Muscle of arm (tissue), 12 donors: ENCODE data around the gene TIMM17A. TPM values are rescaled to one million over a fixed set of nuclear protein-coding genes. Genes with fewer than 3 reads are reported as not detected.
A peak's percentile ranks its signal among the peaks of the same experiment; 100 is the strongest.

ENCODE experiments used
- DNase-seq: peaks from one replicate; pipeline ENCODE4 v3.0.0-alpha.2; 2013
- polyA plus RNA-seq, 12 donors: library from polyadenylated mRNA; unstranded; fragments of 120-200 nt; gene quantifications; one replicate each; pipeline ENCODE4 v1.2.1, GENCODE V29; 2013; ENCODE audit not compliant: insufficient read length in 12 of 12

TIMM17A gene
- polyA plus RNA-seq, 12 donors: 29.6 to 56.5 (median 39.9) TPM; not detected in 1

DNA sequence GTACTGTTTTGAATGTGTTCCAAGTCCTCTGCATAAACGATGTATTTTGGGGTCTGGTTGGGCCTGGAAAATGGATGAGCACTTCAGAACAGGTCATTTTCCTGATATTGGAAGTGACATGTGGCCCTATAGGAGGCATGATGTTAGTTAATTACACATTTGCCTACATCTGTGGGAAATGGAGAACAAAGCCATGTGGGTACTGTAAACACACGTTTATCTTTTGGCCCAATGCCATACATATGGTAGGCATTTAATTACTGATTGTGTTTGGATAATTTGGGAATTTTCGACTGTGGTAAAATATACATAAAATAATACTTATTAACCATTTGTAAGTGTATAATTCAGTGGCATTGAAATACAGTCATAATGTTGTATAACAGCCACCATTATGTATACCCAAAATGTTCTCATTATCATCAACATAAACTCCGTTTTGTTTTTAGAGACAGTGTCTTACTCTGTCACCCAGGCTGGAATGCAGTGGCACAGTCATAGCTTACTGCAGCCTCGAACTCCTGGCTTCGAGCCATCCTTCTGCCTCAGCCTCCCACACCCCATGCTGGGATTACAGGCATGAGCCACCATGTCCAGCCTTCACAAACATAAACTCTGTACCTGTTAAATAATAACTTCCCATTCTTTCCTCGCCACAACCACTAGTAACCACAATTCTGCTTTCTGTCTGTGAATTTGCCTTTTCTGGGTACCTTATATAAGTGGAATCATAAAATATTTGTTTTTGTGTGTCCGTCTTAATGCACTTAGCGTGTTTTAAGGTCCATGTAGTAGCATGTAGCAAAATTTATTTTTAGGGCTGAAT lies 15.2 kb downstream of the TIMM17A start:
- DNase-seq: no peak

DNA sequence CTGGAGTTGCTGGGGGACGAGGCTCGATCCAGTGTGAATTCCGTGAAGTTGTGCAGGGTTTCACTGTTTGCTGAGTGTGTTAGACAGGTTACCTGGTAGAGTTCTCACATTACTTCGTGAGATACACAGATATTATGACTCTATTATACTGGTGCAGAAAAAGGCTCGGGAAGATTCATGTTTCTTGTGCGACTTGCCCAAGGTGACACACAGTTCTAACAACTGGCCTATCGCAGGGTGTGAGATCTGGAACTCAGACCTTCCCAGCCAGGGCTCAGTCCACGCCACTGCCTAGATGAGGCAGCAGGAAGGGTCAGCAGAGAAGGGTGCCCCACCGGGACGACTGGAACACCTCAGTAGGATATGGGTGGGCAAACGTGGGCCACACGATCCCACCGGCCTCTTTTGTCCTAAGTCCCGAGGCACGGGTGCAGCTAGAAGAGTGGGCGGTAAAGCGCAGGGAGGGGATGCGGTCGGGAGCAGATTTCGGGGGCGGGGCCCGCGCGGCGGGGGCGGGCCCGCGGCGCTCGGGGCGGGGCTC lies 26.8 kb downstream of the TIMM17A start:
- peak; percentile 51 for DNase-seq

DNA sequence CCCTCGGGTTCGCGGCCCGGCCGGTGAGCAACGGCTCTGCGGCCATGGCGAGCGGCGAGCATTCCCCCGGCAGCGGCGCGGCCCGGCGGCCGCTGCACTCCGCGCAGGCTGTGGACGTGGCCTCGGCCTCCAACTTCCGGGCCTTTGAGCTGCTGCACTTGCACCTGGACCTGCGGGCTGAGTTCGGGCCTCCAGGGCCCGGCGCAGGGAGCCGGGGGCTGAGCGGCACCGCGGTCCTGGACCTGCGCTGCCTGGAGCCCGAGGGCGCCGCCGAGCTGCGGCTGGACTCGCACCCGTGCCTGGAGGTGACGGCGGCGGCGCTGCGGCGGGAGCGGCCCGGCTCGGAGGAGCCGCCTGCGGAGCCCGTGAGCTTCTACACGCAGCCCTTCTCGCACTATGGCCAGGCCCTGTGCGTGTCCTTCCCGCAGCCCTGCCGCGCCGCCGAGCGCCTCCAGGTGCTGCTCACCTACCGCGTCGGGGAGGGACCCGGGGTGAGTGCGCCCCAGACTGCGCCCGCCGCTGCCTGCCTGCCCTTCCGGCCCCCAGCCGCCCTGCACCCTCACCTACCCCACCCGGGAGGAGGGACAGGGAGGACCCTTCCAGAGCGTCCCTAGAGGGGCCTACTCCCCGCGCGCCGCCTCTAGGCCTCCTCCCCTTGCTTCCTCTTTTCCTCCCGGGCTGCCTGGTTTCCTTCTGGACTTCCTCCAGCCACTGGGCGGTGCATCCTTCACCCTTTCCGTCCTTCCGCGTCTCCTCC lies 27.5 kb downstream of the TIMM17A start, which contains the start of gene RNPEP:
Gene RNPEP (plus strand): TSS at position 26 of the 757 bp plus-strand sequence. CDS start 19 bp downstream, at position 45.
- peak; percentile 66 for DNase-seq

DNA sequence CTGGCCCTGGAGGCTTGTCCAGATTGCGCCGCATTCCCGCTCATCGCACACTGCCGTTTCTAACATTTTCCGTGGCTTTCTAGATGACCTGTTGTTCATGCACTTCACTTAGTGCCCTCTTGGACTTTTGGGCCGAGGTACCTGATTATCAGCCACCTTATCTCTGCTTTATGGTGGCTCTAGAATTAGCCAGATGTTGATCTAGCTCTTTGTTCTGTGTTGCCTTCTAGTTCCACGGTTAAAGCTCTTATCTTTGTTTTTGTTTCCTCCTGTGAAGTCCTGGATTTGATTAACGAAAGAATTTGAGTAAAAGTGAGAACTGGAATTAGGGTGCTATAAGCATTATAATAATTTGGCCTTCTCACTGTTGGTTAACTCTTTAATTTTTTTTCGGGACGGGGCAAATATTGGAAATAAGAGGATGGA lies 28.1 kb downstream of the TIMM17A start:
- no peak for DNase-seq

DNA sequence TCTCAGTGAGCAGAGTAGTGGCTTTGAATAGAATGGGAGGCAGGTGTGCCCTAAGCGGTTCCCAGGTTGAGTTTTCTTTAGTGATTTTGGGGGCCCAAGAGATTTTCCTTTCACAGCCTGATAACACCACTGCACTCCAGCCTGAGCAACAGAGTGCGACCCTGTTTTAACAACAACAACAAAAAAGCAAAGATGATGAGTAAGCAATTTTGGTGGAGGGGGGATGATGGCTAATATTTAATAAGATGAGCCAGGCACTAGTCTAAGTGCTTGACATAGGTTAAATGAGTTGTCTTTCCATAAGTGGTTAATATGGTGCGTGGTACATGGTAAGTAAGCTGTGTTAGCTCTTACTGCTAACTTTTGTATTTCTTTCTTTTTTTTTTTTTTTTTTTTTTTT lies 29.1 kb downstream of the TIMM17A start:
- DNase-seq: no peak

DNA sequence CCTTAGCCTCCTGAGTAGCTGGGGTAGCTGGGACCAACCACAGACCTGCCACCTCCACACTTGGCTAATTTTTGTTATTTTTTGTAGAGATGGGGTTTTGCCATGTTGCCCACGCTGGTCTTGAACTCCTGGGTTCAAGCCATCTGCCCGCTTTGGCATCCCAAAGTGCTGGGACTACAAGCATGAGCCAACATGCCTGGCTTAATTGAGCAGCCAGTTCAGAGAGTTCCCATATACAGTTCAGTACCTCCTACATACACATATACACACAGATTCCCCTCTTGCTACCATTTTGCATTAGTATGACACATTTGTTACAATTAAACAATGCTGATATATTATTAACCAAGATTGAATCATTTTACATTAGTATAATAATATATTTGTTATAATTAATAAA lies 30.1 kb downstream of the TIMM17A start:
- no peak for DNase-seq

DNA sequence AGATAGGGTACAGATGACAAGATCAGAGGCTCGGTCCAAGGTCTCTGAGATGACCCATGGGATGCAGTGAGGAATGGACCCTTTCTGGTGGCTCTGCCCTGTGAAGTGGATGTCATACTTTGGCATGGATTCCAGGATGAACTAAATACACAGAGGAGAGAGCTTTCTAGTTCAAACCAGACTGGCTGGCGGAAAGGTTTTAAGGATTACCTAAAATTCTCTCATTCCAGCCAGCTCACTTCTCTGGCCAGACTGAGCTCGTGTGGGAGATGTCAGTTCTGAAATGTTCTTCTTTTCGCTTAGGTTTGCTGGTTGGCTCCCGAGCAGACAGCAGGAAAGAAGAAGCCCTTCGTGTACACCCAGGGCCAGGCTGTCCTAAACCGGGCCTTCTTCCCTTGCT lies 33.3 kb downstream of the TIMM17A start:
- no peak for DNase-seq

DNA sequence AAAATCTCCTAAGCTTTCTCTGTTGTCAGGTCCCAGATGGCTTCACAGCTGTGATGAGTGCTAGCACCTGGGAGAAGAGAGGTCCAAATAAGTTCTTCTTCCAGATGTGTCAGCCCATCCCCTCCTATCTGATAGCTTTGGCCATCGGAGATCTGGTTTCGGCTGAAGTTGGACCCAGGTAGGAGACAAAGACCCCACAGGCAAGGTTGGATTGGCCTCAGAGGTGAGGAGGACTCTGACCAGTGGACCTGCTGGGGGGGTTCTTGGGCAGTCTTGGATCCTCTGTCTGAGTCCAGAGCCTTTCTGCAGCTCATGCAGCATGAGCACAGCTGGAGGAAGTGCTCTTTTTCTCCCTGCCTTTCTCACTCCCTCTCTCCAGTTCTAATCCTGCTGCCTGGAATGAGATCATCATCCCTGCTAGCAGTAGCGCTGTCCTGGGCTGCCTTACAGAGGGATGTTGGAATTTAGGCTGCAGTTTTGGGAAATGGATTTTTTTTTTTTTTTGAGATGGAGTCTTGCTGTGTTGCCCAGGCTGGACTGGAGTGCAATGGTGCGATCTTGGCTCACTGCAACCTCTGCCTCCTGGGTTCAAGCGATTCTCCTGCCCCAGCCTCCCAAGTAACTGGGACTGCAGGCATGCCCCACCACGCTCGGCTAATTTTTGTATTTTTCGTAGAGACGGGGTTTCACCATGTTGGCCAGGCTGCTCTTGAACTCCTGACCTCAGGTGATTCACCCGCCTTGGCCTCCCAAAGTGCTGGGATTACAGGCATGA lies 34.2 kb downstream of the TIMM17A start:
- no peak for DNase-seq

DNA sequence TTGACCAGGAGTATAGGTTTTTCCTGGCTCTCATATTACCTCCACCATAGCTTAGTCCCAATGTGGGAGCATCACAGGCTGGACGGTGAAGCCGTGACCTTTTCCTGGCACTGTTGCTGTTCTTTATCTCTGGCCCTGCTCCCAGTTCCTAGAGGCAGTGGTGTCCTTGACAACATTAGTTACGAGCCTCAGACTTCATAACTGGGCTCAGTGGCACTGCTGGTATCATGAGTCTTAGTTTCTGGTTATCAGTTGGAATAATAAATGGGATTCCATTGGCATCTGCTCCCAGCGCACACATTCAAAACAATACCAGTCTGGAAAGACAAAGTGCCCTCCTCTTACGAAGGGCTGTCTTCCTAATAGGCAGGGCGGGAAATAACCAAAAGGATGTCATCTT lies 35.1 kb downstream of the TIMM17A start:
- no peak for DNase-seq

DNA sequence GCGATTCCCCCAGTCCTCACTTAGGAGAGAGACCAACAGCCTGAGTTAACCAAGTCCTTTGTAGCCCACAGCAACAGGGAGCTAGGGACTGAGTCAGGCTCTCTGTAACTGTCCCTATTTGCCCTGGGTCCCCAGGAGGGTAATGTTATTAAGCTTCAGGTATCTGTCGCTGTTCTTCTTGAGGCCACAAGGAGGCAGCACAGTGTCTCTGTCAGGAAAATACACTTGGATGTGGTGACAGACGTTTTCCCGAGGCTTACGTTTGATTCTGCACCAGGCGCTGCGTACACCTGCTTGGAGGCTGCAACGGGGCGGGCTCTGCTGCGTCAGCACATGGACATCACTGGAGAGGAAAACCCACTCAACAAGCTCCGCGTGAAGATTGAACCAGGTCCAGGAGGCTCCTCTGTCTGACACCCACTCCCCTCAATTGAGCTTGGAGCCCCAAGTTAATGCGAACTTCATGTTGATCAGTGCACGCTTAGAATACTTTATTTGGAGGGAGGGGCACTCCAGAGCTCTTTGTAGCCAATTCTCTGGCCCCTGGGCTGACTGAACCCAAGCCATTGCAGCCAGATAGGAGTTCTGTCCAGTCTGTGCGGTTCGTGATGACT lies 44.4 kb downstream of the TIMM17A start:
- DNase-seq: no peak

DNA sequence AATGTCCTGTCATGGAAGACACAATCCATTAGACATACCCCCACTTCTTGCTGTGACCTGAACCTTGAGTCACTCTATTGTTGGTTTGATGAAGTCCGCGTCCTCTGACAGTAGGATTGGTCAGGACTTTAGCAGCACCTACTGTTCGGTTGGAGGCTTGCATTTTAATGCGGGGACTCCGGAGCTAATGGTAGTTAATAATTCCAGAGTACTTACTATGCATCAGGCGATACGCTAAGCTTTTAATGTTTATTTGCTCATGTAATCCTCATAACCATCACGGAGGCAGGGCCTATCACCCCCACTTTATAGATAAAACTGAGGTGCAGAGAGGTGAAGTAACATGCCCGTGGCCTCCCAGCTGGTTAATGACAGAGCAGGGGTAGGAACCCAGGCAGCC lies 47.2 kb downstream of the TIMM17A start:
- DNase-seq: no peak

DNA sequence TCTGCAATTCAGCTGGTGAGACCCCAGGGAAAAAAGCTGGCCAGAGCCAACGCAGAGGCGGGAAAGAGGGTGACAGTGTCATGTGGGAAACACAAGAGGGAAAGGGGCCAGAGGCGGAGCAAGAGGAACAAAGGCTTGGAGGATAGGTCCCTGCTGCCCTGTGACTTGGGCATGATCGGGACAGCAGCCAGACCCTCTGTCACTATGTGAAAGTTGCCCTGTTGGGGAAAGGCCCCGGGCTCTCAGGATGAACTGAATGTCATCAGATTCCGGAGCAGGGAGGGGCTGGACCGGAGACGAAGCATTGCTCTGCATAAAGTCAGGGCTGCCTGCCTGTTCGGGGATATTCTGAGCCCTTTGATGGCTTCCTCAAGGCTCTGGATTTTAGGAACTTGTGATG lies 49.4 kb downstream of the TIMM17A start:
- DNase-seq: no peak

DNA sequence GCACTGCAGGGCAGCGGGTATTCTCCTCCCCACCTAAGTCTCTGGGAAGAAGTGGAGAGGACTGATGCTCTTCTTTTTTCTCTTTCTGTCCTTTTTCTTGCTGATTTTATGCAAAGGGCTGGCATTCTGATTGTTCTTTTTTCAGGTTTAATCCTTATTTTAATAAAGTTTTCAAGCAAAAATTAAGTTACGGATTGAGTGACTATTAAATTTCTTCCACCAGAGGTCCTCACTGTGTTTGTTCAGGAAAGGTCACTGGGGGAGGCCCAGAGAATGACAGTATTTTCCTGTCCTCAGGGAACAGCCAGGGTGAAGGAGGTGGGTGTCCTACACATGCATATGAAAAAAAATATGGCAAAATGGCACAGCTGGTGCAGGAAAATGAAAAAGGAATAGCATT lies 50.7 kb downstream of the TIMM17A start:
- DNase-seq: no peak

DNA sequence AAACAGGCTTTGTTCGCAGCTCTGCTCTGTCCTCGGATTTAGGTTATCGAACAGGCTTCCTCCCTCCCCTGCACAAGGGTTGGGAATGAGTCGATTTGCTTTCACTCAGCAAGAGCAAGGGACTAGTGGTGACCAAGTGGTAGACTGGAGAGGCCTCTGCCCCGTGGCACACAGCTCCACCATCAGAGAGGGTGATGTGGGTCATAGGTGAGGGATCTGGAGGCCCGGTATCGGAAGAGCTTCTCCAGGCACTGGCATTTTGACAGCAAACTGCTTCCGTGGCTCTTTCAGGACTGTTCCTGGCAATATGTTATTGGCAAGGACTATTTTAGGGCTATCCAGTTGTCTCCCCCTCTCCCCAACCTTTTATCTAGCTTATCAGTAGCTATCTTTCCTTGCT lies 52.0 kb downstream of the TIMM17A start:
- DNase-seq: no peak

DNA sequence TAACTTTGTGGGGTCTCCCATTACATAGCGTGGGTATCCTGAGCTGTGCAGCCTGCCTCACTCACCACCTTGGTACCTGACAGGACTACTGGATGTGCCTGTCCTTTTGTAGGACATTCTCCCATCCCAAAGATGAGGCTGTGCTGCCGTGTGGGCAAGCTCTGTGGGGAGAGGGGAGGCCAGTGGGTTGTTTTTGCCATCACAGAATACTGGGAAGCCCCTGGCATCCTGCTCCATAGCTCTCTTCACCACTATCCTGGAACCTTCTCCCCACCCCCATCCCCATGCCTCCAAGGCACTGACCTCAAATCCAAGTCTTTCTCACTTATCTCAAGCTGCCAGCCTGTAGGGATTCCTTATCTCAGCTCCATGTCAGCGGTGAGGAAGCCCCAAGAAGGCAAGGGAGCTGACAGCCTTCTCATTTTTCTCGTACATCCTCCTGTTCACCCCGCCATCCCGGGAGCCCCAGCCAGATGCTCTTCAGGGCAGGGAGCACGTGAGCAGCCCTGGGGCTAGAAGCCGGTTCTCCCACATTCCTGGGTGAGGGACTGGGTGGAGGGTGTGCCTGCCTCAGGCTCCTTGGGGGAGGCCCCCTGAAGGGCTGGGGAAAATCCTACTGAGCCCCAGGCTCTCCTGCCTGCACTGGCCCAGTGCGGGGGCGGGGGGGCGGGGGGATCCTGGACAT lies 52.6 kb downstream of the TIMM17A start:
- DNase-seq: no peak

DNA sequence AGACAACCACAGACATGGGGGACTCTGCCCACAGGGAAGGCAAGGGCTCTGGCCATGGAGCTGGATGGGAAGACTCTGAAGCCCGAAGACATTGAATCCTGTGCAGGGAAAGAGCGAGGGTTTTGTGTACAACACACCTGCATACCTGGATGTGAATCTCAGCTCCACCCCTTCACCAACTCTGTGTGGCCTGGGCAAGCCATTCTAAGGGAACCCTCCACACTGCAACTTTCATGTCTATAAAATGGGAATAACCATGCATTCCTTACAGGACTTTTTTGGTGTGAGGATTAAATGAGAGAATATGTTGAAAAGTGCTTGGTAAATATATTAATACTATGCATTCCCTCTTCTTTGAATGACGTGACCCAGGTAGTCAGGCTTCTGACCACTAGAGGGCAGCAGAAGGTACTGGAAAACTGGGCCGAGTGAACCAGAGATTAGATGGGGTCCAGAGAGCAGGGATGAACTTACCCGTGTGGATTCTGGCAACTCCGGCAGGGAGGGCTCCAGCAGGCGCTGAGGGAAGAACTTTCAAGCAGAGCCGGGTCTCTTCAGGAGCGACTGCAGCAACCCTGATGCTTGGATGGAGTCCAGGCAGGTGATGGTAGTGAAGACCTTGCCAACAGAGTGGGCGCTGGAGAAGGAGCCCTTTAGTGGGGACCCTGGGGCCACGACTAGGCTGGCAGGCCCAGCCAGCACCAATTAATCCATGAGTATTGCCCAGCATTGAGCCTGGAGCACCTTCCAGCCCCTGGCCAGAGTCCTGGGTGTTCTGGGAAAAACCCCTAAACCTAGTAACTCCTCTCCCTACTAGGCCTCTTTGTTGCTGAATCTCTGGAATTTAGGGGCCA lies 54.2 kb downstream of the TIMM17A start:
- DNase-seq: peak; percentile 86

DNA sequence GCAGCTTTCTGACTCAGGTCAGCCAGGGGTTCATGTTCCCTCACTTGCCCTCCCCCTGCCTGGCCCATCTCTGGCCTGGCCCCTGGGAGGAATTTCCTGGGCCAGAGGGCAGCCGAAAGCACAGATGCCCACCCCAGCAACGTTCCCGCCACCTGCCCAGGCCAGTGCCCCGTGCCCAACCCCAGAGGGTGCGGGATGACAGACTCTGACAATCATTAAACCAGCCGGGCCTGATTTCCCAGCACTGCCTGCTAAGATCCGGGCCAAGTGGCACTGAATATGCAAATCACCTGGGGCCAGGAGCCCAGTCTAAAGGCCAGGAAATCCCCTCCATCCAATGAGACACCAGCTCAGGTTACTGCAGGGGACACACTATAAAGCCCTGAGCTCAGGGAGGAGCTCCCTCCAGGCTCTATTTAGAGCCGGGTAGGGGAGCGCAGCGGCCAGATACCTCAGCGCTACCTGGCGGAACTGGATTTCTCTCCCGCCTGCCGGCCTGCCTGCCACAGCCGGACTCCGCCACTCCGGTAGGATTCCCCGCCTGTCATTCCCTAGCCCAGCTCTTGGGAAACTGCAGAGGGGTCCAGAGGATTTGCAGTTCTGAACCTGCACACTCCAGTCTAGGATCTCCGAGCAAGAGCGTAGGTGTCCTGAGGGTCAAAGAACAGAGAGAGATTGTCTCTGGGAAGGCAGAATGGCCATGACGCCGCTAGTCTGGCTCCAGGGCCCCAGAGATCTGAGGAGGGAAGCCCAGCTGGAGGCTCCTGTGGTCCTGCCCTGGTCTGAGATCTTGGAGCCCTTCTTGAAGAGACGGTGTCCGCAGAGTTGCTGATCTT lies 55.1 kb downstream of the TIMM17A start, which contains the start of gene ELF3:
Gene ELF3 (plus strand): TSS at position 408 of the 836 bp plus-strand sequence. CDS start 550 bp downstream, outside the sequence.
- DNase-seq: no peak

DNA sequence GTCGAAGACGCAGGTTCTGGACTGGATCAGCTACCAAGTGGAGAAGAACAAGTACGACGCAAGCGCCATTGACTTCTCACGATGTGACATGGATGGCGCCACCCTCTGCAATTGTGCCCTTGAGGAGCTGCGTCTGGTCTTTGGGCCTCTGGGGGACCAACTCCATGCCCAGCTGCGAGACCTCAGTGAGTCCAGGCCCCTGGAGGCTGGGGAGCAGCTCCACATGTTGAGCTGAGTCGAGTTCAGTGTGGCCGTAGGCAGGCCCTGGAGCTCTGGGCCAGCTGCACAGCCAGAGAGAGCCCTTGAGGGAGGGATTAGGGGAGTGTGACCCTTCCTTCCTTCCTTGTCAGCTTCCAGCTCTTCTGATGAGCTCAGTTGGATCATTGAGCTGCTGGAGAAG lies 56.7 kb downstream of the TIMM17A start:
- DNase-seq: no peak
